Activated CD8-positive, alpha-beta memory T cell treated with anti-CD3 and anti-CD28 coated beads for 4 hours (primary cell): ENCODE measurements around the gene SPON2.

Source experiments
- DNase-seq, 2 donors: peaks; one replicate each; pipeline ENCODE4 v3.0.0-alpha.2; 2020; ENCODE audit warnings: low read depth in 2 of 2

Gene SPON2

GRCh38 chr4:1172971-1173757 is 781 bp upstream of the SPON2 start:
- no peak for DNase-seq

- DNase-seq = no peak
Measured at GRCh38 chr4:1171311-1172227, 814 bp downstream of the SPON2 start.

- DNase-seq = no peak
Measured at GRCh38 chr4:1170976-1171310, 1.4 kb downstream of the SPON2 start.

- DNase-seq = no peak
Measured at GRCh38 chr4:1170156-1170975, 2.0 kb downstream of the SPON2 start.

DNA sequence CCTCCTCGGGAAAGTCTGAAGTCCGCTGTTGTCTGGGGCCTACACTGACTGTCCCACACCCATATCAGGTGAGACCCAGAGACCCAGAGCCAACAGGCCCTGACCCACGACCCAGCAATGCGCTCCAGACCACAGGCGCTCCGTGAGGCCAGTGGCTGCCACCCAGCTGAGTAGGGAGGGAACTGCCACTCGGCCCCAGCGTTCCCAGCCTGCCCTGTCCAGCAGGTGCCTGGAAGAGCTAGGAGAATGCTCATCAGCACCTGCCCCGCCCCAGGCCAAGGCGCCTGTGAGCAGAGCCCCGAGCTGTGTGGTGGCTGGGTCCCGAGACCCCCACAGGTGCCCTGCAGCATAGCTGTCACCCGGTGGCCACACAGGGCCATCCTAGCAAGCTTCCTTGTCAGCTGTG is 2.7 kb downstream of the SPON2 start:
- no peak for DNase-seq

- no peak for DNase-seq
Measured at GRCh38 chr4:1169171-1169671, 3.2 kb downstream of the SPON2 start.

DNA sequence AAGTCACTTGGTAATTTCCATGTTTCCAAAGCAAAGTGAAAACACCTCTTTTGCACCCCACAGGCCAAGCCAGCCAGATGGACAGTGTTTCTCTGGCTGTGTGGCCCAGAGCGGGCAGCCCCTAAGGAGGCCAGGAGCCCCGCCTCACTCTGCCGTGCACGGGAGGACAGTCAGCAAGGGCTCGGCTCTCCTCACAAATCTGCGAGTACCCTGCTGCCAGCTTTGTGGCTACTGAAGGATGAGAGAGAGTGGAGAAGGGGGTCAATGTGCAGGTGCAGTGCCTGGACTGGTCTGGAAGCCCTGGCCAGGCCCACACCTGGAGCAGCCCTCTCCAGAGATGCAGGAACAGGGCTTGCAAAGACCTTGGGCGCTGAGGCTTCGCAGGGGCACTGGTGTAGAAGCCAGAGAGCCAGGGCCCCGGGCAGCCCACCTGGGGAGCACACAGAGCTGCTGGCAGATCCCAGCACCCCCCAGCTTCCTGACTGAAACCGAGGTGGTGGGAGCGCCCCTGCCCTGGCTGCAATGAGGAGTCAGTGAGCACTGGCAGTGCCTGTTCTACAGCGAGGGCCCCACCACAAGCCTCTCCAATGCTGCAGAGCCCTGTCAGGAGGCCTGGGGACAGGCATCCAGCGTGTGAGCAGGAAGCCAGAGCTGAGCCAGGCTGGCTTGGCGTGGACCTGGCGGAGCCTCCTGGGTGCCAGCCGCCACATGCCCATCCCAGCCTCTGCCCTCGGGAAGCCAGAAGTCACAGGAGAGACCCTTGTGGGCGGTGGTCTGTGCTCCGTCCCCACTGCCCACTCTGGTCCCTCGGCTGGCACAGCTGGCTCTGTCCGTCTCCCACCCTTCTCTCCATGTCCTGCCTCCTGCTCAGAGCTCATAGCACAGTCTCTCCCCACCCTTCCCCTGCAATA is 3.9 kb downstream of the SPON2 start:
- DNase-seq = no peak

DNA sequence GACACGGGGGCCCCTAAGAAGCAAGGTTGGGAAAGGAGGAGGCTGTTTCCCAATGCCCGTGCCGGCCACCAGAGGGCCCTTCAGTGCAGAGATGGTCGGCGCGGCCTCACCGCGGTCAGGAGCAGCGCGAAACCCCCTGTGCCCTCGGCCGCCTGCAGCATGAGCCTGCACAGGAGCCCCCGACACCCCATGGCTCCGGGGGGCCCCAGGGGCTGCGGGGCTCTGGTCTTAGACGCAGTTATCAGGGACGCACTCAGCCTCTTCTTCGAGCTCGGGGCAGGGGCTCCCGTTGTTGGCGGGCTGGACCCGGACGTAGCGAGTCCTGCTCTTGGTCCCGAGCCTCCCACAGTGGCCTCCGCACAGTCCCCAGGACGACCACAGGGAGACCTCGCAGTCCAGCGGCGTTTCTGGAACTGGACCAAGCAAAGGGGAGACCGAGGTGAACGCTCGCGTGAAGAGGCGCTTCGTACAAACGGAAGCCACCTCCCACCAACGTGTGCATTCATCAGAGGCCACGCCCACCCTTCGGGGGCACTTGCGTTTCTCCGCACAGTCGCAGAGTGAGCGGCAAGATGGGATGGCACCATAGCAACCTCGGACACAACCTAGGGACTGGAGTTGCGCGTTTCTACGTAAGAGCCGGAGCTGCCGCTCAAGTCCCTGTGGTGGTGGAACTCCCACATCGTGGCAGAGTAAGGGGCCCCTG is 5.0 kb downstream of the SPON2 start:
- peak; percentile 80 to 84 for DNase-seq

DNA sequence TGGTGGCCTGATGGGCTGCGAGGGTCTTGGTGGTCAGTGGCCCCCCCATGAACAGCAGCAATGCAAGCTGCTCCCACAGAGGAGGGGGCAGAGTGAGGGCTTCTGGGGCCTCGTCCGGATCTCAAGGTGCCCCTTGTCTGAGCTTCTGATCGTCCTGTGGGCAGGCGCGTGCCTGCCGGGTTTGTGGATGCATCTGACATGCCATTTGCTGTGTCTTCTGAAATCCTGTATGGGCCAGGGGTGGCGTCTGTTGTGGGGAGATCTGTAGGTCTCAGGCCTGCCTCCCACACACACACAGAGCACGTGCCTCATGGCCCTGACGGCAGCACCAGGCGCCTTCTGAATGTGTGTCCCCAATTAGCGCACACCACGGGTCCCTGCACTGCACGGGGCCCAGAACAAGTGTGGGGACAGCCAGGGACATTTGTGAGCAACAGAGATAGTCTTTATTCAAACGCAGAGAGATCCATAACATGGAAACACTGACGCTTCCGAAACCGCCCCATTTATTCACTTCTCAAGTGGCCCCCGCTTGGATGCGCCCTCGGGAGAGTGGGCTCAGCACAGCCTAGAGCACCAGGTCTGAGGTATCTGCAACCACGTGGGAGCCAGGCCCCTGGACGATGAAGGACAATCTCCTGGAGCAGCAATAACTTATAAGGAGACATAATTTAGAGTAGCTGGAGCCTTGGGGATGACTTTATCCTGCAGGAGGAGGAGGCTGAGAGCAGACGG is 5.7 kb downstream of the SPON2 start:
- DNase-seq = no peak

DNA sequence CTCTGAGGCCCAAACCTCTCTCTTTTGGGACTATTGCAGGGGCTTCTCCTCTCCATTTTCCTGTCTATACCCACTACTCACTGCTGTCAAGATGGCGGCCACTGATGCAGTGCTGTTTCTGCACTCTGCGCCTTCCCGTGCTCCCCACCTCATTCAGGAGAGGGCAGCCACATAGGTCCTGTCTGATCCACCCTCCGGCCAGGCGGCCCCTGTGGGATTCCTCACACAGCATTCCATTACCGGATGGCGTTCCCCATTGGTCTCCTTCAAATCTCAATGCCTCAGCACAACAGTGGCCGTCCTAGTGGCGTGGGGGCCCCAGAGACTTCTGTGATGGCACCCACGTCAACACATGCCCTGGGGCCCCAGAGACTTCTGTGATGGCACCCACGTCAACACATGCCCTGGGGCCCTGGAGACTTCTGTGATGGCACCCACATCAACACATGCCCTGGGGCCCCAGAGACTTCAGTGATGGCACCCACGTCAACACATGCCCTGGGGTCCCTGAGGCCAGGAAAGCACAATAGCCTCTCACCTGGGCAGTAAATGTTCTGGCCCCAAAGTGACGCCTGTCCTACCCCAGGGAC is 7.3 kb downstream of the SPON2 start:
- no peak for DNase-seq

DNA sequence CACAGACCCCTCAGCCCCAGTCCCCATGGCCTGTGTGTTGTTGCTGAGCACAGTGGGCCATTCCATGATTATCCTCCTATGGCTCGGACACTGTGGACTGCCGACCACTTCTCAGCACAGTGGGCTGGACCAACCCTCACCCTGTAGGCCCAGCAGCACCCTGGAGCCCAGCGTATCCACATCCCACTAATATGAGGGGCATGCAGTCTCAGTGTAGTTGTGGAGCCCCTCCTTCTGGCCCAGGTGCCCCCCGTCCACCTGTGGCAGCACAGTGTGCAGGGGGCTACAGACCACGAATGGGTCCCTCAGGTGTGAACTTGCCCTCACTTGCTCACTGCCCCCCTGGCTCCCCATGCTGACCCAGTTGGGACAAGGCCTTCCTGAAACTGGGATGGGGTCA is 7.9 kb downstream of the SPON2 start:
- no peak for DNase-seq

GRCh38 chr4:1164040-1164439 is 8.3 kb downstream of the SPON2 start:
- no peak for DNase-seq

DNA sequence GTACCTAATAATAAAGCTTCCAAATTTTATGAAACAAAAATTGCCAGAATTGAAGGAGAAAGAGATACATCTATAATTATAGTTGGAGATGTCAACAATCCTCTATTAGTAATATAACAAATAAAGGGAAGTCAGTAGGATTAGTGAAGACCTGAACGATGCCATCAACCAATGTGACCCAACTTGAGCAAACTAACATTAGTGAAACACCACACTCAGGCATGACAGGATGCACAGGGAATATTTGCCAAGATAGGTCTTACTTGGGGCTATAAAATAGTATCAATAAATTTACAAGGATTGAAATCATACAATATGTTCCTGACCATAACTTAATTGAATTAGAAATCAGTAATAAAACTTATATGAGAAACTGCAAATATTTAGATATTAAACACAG is 12.0 kb downstream of the SPON2 start:
- no peak for DNase-seq

GRCh38 chr4:1156069-1156468 is 16.3 kb downstream of the SPON2 start:
- no peak for DNase-seq

DNA sequence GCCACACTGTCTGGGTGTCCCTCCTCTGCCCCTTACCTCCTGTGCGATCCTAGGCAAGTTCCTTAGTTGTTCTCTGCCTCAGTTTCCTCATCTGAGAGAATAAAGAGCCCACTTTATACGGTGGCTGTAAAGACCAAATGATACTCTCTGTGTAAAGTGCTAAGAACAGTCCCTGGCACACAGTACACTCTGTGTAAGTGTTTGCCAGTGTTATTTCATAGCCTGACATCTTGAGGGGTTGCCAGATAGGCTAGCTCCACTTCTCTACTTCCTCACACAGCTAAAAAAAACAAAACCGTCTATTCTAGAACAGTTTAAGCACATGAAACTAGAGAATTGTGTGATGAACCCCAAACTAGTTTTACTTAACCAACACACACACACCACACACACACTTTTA is 17.1 kb downstream of the SPON2 start:
- DNase-seq = no peak

GRCh38 chr4:1154523-1155182 is 17.7 kb downstream of the SPON2 start:
- no peak for DNase-seq

GRCh38 chr4:1154126-1154522 is 18.3 kb downstream of the SPON2 start:
- DNase-seq = no peak

DNA sequence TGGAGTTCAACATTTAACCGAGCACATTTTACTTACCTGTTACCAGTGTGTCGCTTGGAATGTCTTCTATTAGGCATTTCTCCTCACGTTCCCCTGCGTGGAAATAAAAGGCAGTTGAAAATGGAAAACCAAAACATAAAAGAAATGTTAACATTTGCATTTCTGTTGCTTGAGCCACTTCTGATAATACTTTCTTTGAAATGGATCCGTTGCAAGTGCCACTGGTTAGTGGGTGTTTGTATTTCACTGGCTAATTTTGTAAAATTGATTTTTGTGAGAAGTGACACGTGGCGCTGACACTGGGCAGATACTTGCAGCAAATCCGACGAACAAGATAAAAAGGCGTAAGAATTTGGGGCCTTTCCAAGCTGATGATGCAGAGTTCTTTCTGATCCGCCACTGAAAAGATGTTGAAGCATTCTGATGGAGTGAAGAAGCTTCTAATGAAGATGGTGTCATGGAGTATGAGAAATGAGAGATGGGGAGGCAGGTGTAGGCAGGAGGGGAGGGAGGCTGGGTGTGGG is 18.8 kb downstream of the SPON2 start:
- no peak for DNase-seq
